22Rv1 (cell line): ENCODE data around the gene MERTK.

ENCODE experiments used
- H3K27ac ChIP-seq: fragments of 450-650 bp; 2 replicates; pipeline ENCODE4 v1.5.1; 2017
- CTCF ChIP-seq: fragments of 450-650 bp; IDR thresholded peaks from 2 replicates; pipeline ENCODE4 v1.5.1; 2017; ENCODE audit warnings: mild to moderate bottlenecking
- ZFX ChIP-seq: fragments of 450-650 bp; IDR thresholded peaks from 2 replicates; pipeline ENCODE4 v1.6.1; 2017; ENCODE audit warnings: antibody characterized with exemption, borderline replicate concordance

Gene MERTK

GRCh38 chr2:112045446-112046014 lies 147.1 kb downstream of the MERTK start:
- no peak for TF ChIP-seq CTCF
- no peak for TF ChIP-seq ZFX

GRCh38 chr2:112046231-112046630 lies 147.8 kb downstream of the MERTK start:
- H3K27ac ChIP-seq = no peak overlapping the region
- TF ChIP-seq ZFX (no peak), CTCF (no peak)

More at GRCh38 chr2:112045446-112046014, 147.1 kb downstream of the MERTK start:
- no peak overlapping the region for H3K27ac ChIP-seq

GRCh38 chr2:112047537-112048235 lies 149.3 kb downstream of the MERTK start:
- no peak overlapping the region for H3K27ac ChIP-seq
- no peak for TF ChIP-seq ZFX
- TF ChIP-seq CTCF = no peak

- TF ChIP-seq ZFX (no peak), CTCF (no peak)
- no peak overlapping the region for H3K27ac ChIP-seq
Observed at GRCh38 chr2:112048236-112048592, 149.8 kb downstream of the MERTK start.

- no peak overlapping the region for H3K27ac ChIP-seq
- TF ChIP-seq ZFX (no peak), CTCF (peak; percentile 87)
Observed at GRCh38 chr2:112048887-112049286, 150.5 kb downstream of the MERTK start.

GRCh38 chr2:112050316-112050715 lies 151.9 kb downstream of the MERTK start:
- no peak for TF ChIP-seq ZFX
- TF ChIP-seq CTCF = no peak
- no peak overlapping the region for H3K27ac ChIP-seq
